Occipital lobe (tissue), 2 donors: ENCODE measurements around the gene DPYSL3. TPM values are rescaled to one million over a fixed set of nuclear protein-coding genes. Genes with fewer than 3 reads are reported as not detected.

Experiments used
- DNase-seq: peaks from one replicate; lab custom pipeline; 2025; lab: John Stamatoyannopoulos, UW
- total RNA-seq: library from RNA; depleted of rRNA; stranded (reverse); fragments of >200 nt; gene quantifications from one replicate; pipeline ENCODE4 v1.2.3, GENCODE V29; 2014

The DPYSL3 gene
- total RNA-seq, 1 donor from 2014 or later = 977 TPM

GRCh38 chr5:147441191-147441695 is 68.6 kb downstream of the DPYSL3 start:
- no peak for DNase-seq

GRCh38 chr5:147439254-147439653 is 70.6 kb downstream of the DPYSL3 start:
- DNase-seq = no peak

DNA sequence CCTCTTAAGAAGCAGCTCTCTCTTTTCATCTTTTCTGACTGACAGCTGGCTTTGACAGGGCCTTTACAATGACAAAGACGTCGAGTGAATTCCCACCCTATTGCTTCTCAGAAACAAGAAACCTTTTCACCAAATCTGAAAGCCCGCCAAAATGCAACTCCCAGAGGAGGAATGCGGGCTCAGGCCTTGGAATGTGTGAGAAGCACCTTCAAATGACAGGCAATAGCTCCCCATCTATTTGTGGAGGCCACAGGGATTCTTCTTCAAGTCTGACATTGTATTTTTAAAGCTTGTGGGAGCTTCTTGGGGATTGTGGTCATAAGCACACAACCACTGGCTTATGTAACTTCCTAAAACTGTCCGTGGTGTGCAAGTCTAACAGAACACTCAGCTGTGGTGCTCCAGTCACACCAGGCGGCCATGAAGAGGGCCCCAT is 72.7 kb downstream of the DPYSL3 start:
- DNase-seq = no peak

DNA sequence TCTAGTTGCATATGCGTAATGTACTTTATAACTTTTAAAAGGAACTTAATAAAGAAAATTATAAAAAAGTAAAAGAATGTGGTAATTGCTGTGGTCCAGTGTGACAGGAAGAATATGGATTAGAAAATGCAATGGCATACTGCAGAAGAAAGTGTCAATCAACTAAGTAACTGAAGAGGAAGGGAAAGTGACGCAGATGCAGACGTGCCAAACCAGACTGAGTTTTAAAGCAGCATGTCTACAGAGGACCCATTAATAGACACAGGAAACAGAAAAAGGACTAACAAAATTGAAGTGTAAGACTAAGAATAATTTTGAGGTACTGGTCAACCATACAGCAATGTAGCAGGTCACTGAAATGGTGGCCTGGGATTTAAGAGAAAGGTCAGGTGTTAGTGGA is 73.3 kb downstream of the DPYSL3 start:
- no peak for DNase-seq

DNA sequence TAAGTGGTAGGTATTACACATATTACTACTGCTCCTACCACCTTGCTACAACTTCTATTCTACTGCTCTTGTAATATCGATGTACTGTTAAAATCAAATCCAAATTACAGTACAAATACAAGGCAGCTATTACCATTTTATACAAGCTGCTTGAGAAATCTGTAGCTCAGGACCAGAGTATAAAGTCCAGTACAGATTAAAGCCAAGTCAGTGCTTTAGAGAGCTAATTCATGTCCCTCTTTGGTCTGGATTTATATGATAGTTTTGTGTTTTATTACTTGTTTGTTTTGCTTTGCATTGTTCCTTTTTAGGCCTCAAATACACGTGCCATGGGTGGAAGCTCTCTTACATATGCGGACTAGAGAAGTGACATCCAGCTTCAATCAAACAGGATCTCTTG is 75.8 kb downstream of the DPYSL3 start:
- no peak for DNase-seq

GRCh38 chr5:147432323-147432722 is 77.5 kb downstream of the DPYSL3 start:
- no peak for DNase-seq

- no peak for DNase-seq
These were observed 78.3 kb downstream of the DPYSL3 start for GRCh38 chr5:147431586-147431985.

DNA sequence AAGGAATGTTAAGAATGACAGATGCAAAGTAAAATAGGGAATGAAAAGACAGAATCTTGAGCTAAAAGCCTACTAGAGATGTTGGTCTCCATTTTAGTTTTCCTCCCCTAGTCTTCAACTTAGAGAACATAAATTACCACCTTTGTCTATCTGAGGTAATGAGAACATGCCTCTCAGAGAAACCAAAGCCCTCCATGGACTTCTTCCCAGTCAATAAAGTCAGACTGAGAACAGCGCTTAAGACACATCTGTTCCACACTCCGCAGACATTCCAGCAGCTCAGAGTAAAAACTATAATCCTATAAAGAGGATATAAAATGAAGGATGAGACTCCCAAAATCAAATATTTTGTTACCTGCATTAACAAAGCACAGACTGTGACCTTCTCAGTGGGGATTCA is 79.2 kb downstream of the DPYSL3 start:
- no peak for DNase-seq

DNA sequence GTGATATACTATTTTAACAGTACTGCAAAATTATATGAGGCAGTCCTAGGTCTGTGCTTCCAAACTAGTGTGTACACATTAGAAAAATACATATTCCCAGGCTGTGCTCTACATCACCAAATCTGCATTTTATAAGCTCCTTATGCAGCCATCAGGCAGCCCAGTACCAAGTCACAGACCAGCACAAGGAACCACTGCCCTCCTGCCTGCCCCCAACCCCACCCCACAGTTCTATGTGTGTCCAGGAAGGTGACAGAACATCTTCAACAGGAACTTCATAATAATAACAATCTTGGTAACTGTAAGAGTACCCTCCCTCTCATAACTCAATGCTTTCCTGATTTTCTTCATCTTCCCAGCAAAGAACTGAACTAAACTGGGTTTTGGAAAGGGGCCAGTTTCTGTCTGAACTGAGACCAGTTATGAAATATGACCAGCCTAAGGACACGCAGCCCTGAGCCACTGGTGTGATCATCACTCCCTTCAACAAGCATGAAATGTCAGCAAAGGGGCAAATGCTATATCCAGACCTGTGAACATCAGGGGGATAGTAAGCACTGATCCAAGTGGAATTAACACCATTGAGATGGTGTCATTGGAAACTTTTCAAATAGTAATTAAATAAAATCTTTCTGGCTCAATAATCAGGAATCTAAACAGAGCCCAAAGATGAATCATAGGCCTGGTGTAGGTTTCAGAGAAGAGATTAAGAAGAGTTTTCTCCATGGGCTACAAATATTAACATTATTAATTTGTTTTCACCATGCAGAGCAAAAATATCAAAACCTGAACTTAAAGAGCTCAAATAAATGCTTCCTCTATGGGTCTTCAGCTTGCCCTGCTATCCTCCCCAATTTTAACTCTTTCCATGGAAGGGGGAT is 82.1 kb downstream of the DPYSL3 start:
- no peak for DNase-seq

DNA sequence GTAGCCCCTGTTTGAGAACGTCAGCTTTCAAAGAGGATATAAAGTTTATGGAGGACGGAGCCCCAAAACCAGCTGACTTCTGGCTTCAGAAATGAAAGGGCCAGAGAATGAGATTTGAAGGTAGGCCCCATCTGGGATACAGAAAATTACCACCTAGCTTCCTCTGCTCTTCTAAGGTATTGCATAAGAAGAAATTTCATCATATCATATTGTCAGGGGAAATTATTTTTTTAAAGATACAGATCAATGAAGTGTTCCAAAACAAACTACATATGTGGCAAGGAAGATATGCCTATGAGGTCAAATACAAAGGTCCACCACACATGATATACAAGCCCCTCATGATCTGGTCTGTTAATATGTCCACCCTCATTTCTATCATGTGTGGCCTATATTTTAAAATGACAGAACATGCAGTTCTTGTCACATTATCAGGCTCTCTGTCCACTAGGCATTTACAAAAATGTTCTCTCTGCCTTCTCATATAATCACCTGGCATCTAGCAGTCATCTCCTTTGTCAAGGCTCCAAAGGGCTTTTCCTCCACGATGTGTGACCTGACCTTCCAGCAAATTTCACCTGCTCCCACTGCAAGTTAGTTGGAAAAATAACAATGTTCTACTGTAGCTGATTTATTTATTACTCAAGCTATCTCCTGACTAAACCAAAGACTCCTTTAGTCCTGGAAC is 83.1 kb downstream of the DPYSL3 start:
- DNase-seq = no peak

DNA sequence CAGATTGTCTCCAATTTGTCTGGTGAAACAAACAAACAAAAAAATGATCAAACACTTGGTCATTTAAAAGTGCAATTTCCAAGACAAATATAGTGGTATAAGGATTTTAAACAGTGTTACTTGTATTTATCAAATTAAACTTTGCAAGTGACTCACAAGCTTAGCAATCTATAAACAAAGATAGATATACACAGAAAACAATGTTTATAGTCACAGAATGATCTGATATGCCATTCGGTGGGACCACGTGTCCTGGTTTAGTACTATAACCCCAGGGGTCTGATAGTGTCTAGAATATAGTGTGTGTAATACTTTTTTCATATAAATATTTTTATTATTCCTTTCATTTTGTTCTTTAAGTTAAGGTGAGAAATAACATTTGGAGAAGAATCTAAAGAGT is 91.3 kb downstream of the DPYSL3 start:
- DNase-seq = no peak

DNA sequence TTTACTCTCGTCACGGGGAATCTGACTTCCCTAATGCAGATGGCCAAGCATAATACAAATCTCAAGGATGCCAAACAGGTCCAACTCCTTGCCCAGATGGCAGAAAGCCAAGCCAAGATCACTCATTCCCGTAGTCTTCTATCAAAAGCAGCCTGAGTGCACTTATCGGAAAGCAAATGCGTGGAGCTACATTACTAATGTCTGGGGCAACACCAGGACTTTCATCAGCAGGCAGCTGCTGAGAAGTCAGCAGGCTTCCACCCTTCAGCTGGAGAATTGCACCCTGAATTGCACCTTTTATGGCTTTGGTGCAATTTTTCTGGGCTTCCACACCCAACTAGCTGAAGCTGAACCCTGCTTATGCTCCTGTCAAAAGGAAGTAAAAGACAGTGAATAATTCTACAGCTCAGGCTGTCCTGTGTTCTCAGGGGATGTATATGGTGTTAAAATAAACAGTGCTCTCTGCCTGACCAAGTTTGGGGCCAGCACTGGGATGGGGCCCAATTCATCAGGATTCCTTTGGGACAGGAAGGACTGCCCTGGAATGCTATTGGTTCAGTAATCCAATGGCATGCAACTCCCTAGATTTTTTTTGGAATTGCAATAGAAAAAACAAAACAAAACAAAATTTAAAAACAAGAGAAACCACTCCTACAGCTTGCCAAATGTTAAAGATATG is 92.6 kb downstream of the DPYSL3 start:
- no peak for DNase-seq

GRCh38 chr5:147415651-147416050 is 94.2 kb downstream of the DPYSL3 start:
- no peak for DNase-seq

- DNase-seq = no peak
These were observed 96.6 kb downstream of the DPYSL3 start for GRCh38 chr5:147413266-147413665.

DNA sequence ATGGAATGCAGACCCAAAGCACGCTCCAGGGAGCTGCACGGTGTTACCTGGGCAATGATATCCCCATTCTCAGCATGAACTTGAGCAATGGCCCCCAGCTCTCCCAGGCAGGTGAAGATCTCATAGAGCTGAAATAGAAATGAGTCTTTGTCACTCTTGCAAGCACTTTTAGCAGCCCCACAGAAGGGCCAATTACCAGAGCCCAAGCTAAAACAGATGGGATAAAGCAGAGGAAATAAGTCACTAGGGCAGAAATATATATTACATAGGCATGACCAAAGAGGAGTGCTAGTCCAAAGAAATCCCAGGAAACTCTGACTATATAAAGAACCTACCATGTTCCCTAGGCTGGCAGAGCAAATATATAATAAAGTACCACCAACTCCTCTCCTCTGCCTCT is 97.3 kb downstream of the DPYSL3 start:
- no peak for DNase-seq

DNA sequence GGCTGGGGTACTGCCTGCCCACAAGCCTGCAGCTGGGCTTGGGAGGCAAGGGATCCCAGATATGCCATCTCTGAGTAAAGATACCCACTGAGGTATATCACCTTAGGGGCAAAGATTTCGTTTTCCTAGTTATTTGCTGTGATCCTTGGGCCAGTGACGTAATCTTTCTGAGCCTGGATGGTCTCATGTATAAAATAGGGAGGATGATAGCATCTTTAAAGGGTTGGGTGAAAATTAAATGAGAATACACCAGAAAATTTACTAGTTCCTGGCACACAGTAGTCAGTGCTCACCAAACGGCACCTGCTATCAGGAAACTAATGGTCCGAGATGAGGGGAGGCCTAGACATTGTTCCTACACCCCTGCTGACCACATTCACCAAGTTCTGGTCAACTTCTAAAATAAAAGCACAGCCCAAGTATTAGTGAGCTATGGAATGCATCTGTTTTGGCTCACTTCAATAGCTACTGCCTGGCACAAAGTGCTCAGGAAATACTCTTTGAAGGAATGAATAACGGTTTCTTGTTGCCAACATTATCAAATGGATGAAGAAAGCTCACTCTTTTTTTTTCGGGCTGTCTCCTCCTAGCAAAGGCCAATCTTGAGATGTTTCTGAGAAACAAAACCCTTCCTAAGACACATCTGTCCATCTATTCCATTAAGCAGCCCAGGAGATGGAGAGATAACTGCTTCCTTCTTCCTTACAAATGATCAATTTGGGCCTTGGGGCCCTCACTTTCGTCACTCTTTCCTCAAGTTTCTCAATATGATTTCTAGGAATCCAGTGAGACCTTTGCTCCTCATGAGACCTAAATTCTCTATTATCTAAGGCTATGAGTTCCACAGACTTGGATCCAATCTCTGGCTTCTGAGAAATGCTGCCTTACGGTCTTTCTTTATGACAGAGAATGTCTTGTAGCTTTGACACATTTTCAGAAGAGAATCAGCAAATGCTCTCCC is 98.2 kb downstream of the DPYSL3 start:
- DNase-seq = no peak

GRCh38 chr5:147410496-147411358 is 99.1 kb downstream of the DPYSL3 start:
- no peak for DNase-seq

- no peak for DNase-seq
These were observed 100.9 kb downstream of the DPYSL3 start for GRCh38 chr5:147408980-147409379.

DNA sequence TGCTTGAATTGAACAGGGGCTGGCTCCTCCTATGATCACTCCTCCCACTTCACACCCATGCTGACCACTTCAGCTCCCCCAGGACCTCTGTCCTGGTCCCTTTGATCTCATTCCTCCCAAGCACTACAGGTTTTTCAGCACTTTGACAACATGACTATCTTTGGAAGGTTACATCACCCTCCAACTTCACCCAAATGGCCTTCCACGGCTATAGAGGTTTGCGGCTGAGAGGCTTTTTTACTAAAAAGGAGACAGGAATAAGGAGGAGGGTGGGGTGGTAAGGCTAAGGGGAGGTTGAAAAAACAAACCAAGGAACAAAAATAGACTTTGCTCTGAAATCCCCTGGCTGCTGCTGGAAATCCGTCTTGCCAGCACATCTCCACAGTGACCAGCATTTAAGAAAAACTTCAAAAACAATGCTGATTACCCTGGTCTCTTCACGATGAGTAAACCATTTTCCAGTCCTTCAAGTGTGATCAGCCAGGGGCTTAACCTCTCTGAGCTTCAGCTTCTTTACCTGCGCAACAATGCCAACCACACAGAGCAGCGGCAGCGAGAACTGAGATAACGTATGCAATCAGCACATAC is 102.7 kb downstream of the DPYSL3 start:
- no peak for DNase-seq

DNA sequence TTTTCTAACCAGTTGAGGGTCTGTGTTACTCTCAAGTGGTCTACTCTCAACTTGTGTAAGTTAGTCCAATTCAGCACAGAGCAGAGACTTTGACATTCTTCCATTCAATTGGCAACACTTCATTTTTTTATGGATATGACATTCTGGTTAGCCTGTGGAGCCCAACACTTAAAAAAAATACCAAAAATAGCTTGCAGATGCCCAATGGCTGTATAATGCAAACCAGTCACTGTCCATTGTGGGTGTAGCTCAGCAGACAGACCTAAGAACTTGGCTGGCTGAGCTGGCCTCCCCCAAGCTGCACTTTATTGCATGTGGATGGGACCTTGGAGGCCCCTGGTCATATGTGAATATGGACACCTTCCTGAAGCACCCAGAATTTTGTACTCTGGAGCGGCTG is 103.2 kb downstream of the DPYSL3 start:
- DNase-seq = no peak
